Mucosa of rectum (tissue), 2 donors: ENCODE data around the gene INCENP.

Experiments used
- H3K27ac ChIP-seq, 2 donors: one replicate each; pipeline ENCODE4 v1.7.0; 2013; ENCODE audit warnings: inconsistent platforms in 2 of 2, low read depth in 2 of 2, low read length in 2 of 2
- H3K27me3 ChIP-seq, 2 donors: one replicate each; pipeline ENCODE4 v1.7.0; 2013; ENCODE audit warnings: low read length in 2 of 2; ENCODE audit not compliant: control insufficient read depth in 2 of 2, insufficient read depth in 2 of 2
- H3K36me3 ChIP-seq, 2 donors: one replicate each; pipeline ENCODE4 v1.7.0; 2013; ENCODE audit warnings: low read length in 2 of 2; ENCODE audit not compliant: control insufficient read depth in 2 of 2, insufficient read depth in 2 of 2
- H3K4me1 ChIP-seq, 2 donors: one replicate each; pipeline ENCODE4 v1.7.0; 2013; ENCODE audit warnings: low read length in 2 of 2, mild to moderate bottlenecking in 1 of 2; ENCODE audit not compliant: control insufficient read depth in 2 of 2, insufficient read depth in 2 of 2
- H3K4me3 ChIP-seq, 2 donors: one replicate each; pipeline ENCODE4 v1.7.0; 2013; ENCODE audit warnings: low read length in 2 of 2
- H3K9ac ChIP-seq, 2 donors: one replicate each; pipeline ENCODE4 v1.7.0; 2013; ENCODE audit warnings: low read length in 2 of 2, low read depth in 1 of 2, mild to moderate bottlenecking in 1 of 2
- H3K9me3 ChIP-seq, 2 donors: one replicate each; pipeline ENCODE4 v1.7.0; 2013; ENCODE audit warnings: low read length in 2 of 2; ENCODE audit not compliant: control insufficient read depth in 2 of 2
- donor health status: healthy.
- donor health status: Normal muscosa, but diverticular disease.

Gene INCENP

GRCh38 chr11:62169935-62170334 is 46.1 kb downstream of the INCENP start:
- no peaks in the 10 kb centered on the region for H3K36me3 ChIP-seq
- H3K27me3 ChIP-seq = peaks cover 15 to 17% of the 10 kb centered on the region in 2 donors
- no peak overlapping the region for H3K9ac ChIP-seq
- H3K4me1 ChIP-seq = no peaks in the 10 kb centered on the region
- no peak overlapping the region for H3K4me3 ChIP-seq
- no peaks in the 10 kb centered on the region for H3K9me3 ChIP-seq
- no peak overlapping the region for H3K27ac ChIP-seq

- H3K9me3 ChIP-seq = no peaks in the 10 kb centered on the region
- H3K9ac ChIP-seq = no peak overlapping the region
- no peak overlapping the region for H3K27ac ChIP-seq
- no peaks in the 10 kb centered on the region for H3K36me3 ChIP-seq
- no peak overlapping the region for H3K4me3 ChIP-seq
- peaks cover 14 to 19% of the 10 kb centered on the region in 2 donors for H3K27me3 ChIP-seq
- no peaks in the 10 kb centered on the region for H3K4me1 ChIP-seq
Measured at GRCh38 chr11:62171261-62171723, 47.5 kb downstream of the INCENP start.

DNA sequence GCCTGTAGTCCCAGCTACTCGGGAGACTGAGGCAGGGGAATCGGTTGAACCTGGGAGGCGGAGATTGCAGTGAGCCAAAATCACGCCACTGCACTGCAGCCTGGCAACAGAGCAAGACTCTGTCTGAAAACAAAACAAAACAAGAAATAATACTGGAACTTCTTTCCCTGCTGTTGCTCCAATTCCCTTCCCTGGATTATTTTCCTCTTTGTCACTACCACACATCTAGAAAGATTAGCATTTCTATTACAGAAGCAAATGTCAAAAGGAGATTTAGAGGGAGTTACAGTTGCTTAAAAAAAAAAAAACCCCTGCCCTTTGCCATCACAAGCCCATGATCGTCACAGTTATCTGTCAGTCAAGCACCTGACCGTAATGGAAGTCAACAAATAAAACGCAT is 48.5 kb downstream of the INCENP start:
- no peak overlapping the region for H3K27ac ChIP-seq
- no peaks in the 10 kb centered on the region for H3K36me3 ChIP-seq
- no peaks in the 10 kb centered on the region for H3K4me1 ChIP-seq
- H3K9me3 ChIP-seq = no peaks in the 10 kb centered on the region
- H3K4me3 ChIP-seq = no peak overlapping the region
- no peak overlapping the region for H3K9ac ChIP-seq
- peaks cover 14 to 20% of the 10 kb centered on the region in 2 donors for H3K27me3 ChIP-seq

GRCh38 chr11:62176766-62177165 is 53.0 kb downstream of the INCENP start:
- Histone ChIP-seq H3K27ac (no peak overlapping the region), H3K36me3 (no peaks in the 10 kb centered on the region), H3K27me3 (peaks cover 10 to 15% of the 10 kb centered on the region in 2 donors), H3K4me3 (no peak overlapping the region), H3K9me3 (no peaks in the 10 kb centered on the region), H3K9ac (no peak overlapping the region), H3K4me1 (no peaks in the 10 kb centered on the region)

DNA sequence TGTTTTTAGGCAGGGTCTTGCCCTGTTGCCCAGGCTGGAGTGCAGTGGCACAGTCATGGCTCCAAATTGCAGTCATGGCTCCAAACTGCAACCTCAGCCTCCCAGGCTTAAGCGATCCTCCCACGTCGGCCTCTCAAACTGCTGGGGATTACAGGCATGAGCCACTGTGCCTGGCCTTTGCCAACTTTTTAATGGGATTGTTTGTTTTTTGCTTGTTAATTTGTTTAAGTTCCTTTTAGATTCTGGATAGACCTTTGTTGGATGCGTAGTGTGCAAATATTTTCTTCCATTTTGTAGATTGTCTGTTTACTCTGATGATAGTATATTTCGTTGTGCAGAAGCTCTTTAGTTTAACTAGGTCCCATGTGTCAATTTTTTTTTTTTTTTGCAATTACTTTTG is 56.2 kb downstream of the INCENP start:
- Histone ChIP-seq H3K27ac (no peak overlapping the region), H3K9me3 (peaks cover 0 to 3% of the 10 kb centered on the region in 2 donors), H3K27me3 (peaks cover 0 to 11% of the 10 kb centered on the region in 2 donors), H3K4me3 (no peak overlapping the region), H3K4me1 (peaks cover 0 to 3% of the 10 kb centered on the region in 2 donors), H3K9ac (no peak overlapping the region), H3K36me3 (no peaks in the 10 kb centered on the region)

- H3K9me3 ChIP-seq = peaks cover 0 to 3% of the 10 kb centered on the region in 2 donors
- no peaks in the 10 kb centered on the region for H3K36me3 ChIP-seq
- H3K4me1 ChIP-seq = peaks cover 0 to 3% of the 10 kb centered on the region in 2 donors
- no peak overlapping the region for H3K27ac ChIP-seq
- no peak overlapping the region for H3K9ac ChIP-seq
- no peak overlapping the region for H3K4me3 ChIP-seq
- H3K27me3 ChIP-seq = peaks cover 0 to 7% of the 10 kb centered on the region in 2 donors
Measured at GRCh38 chr11:62181097-62181496, 57.3 kb downstream of the INCENP start.

DNA sequence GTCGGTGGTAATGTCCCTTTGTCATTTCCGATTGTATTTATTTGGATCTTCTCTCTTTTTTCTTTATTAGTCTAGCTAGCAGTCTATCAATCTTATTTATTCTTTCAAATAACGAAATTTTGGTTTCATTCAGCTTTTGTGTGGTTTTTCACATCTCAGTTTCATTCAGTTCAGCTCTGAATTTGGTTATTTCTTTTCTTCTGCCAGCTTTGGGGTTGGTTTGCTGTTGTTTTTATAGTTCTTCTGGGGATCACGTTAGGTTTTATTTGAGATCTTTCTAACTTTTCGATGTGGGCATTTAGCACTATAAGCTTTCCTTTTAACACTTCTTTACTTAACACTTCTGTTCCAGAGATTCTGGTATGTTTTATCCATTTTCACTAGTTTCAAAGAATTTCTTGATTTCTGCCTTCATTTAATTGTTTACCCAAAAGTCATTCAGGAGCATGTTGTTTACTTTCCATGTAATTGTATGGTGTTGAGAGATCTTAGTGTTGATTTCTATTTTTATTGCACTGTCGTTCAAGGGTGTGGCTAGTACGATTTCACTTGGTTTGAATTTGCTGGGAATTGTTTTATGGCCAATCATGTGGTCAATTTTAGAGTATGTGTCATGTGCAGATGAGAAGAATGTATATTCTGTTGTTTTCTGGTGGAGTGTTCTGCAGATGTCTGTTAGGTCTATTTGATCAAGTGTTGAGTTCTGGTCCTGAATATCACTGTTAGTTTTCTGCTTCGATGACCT is 58.5 kb downstream of the INCENP start:
- H3K9ac ChIP-seq = no peak overlapping the region
- peaks cover 0 to 3% of the 10 kb centered on the region in 2 donors for H3K9me3 ChIP-seq
- no peaks in the 10 kb centered on the region for H3K36me3 ChIP-seq
- H3K27me3 ChIP-seq = peaks cover 0 to 5% of the 10 kb centered on the region in 2 donors
- H3K27ac ChIP-seq = no peak overlapping the region
- no peak overlapping the region for H3K4me3 ChIP-seq
- H3K4me1 ChIP-seq = peaks cover 0 to 3% of the 10 kb centered on the region in 2 donors

DNA sequence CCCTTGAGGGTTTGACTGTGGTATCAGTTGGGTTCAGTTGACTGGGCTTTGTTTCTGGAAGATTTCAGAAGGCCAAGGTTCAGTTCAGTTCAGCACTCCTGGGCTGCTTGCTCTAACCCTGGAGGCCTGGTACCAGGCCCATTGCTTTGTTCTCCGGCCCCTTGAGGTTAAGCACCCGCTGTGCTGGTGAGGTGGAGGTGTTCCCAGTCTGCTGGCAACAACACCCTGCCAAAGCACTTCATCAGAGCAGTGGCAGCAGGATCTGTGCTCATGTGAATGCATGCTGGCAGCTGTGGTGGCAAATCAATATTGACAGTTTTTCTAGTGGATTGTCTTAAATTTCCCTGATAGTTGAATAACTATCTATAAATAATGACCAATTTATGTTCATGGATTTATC is 62.4 kb downstream of the INCENP start:
- Histone ChIP-seq H3K36me3 (no peaks in the 10 kb centered on the region), H3K4me3 (no peak overlapping the region), H3K4me1 (peaks cover 0 to 3% of the 10 kb centered on the region in 2 donors), H3K9ac (no peak overlapping the region), H3K27me3 (peaks cover 0 to 13% of the 10 kb centered on the region in 2 donors), H3K27ac (no peak overlapping the region), H3K9me3 (peaks cover 0 to 3% of the 10 kb centered on the region in 2 donors)

- no peaks in the 10 kb centered on the region for H3K9me3 ChIP-seq
- H3K4me1 ChIP-seq = no peaks in the 10 kb centered on the region
- no peak within 1 kb of the TSS for H3K9ac ChIP-seq
- H3K36me3 ChIP-seq = no peaks in the 10 kb centered on the region
- H3K4me3 ChIP-seq = no peak within 1 kb of the TSS
- peaks cover 19 to 26% of the 10 kb centered on the region in 2 donors for H3K27me3 ChIP-seq
- H3K27ac ChIP-seq = no peak within 1 kb of the TSS
Measured at GRCh38 chr11:62190011-62190410, 66.2 kb downstream of the INCENP start, which contains the start of gene SCGB1D1. Gene SCGB1D1 (plus strand): TSS chr11:62190216. CDS start chr11:62190285, 69 bp downstream.

DNA sequence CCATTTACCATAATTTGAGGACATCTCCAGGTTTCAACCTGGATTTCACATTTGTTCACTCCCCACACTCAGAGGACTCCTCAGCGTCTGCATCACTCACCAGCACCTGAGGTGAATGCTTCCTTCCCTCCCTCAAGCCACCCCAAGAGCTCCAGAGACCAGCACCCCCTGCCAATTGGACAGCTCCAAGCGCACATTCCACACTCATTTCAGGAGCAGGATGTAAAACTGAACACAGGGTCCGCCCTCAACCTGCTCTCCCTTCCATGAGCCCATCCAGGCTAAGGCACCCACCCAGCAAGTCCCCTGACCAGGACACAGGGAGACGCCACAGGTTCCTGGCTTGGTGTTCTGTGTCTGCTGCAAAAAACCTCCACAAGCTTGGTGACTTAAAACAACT is 70.1 kb downstream of the INCENP start:
- peaks cover 20 to 26% of the 10 kb centered on the region in 2 donors for H3K27me3 ChIP-seq
- H3K9me3 ChIP-seq = no peaks in the 10 kb centered on the region
- H3K36me3 ChIP-seq = no peaks in the 10 kb centered on the region
- no peaks in the 10 kb centered on the region for H3K4me1 ChIP-seq
- no peak overlapping the region for H3K9ac ChIP-seq
- H3K27ac ChIP-seq = no peak overlapping the region
- no peak overlapping the region for H3K4me3 ChIP-seq
